Measurements from ENCODE around the gene IMP4. TPM values are rescaled to one million over a fixed set of nuclear protein-coding genes. Genes with fewer than 3 reads are reported as not detected.

IMP4 gene
- total RNA-seq, 1 experiment from 2014 or later = 121 TPM

- H3K79me2 ChIP-seq (ENCODE audit: insufficient read depth, low read length) = 0 out of 2 replicates have a peak, but pooled peaks cover 2% of the 10 kb centered on the region
- no peak overlapping the region for H3K4me3 ChIP-seq (replicated peaks in 1 of 2; ENCODE audit: low read depth in 1 of 2, low read length in 2 of 2)
- H3K9ac ChIP-seq (ENCODE audit: low read length) = no peak overlapping the region
- POLR2A ChIA-PET = no interaction called here
- RAD21 ChIA-PET (ENCODE audit: low non-redundant PET in 1 of 2, low total read pairs in 2 of 2, uncharacterized antibody in 2 of 2, unreplicated experiment in 2 of 2) = no interaction called here
- peaks cover 11 to 20% of the 10 kb centered on the region in 2 experiments; a peak in 3 of 4 replicates for H3K4me1 ChIP-seq (ENCODE audit: control insufficient read depth in 1 of 2, insufficient read depth in 2 of 2, low read length in 2 of 2)
- CTCF ChIA-PET = no interaction called here
- no peaks in the 10 kb centered on the region for H3K9me3 ChIP-seq (ENCODE audit: control insufficient read depth in 1 of 2, insufficient read depth in 1 of 2, low read depth in 1 of 2, low read length in 2 of 2)
- no peaks in the 10 kb centered on the region for H3K27me3 ChIP-seq (ENCODE audit: insufficient read depth, low read length)
- H3K4me2 ChIP-seq (ENCODE audit: low read length) = no peak overlapping the region
- H3K9me2 ChIP-seq (ENCODE audit: insufficient read depth) = no peaks in the 10 kb centered on the region
- no peaks in the 10 kb centered on the region for H4K20me1 ChIP-seq (ENCODE audit: insufficient read depth)
- no peak for DNase-seq (ENCODE audit: low read depth, low spot score)
- H3K36me3 ChIP-seq (ENCODE audit: control insufficient read depth in 1 of 2, insufficient read depth in 2 of 2, low read length in 2 of 2) = peaks cover 0 to 6% of the 10 kb centered on the region in 2 experiments; a peak in 1 of 4 replicates
- intact Hi-C loops (cut with micrococcal nuclease) = no loop called here
- H2AFZ ChIP-seq (ENCODE audit: low read depth, low read length, poor library complexity, severe bottlenecking) = no peak overlapping the region
- BruUV-seq (replicated peaks) = no TSS peak
- ATAC-seq = no peak
- H3K27ac ChIP-seq (ENCODE audit: low read depth, low read length) = no peak overlapping the region
- TF ChIP-seq JUND (IDR thresholded peaks at IDR 0.05) = no peak
- TF ChIP-seq ELF1 (IDR thresholded peaks at IDR 0.05; ENCODE audit: borderline replicate concordance, low read depth) = no peak
- no peak for TF ChIP-seq ZFX (IDR thresholded peaks at IDR 0.05)
- TF ChIP-seq, protein P1, sequence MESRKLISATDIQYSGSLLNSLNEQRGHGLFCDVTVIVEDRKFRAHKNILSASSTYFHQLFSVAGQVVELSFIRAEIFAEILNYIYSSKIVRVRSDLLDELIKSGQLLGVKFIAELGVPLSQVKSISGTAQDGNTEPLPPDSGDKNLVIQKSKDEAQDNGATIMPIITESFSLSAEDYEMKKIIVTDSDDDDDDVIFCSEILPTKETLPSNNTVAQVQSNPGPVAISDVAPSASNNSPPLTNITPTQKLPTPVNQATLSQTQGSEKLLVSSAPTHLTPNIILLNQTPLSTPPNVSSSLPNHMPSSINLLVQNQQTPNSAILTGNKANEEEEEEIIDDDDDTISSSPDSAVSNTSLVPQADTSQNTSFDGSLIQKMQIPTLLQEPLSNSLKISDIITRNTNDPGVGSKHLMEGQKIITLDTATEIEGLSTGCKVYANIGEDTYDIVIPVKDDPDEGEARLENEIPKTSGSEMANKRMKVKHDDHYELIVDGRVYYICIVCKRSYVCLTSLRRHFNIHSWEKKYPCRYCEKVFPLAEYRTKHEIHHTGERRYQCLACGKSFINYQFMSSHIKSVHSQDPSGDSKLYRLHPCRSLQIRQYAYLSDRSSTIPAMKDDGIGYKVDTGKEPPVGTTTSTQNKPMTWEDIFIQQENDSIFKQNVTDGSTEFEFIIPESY (IDR thresholded peaks at IDR 0.05; ENCODE audit: extremely low read depth, insufficient replicate concordance, low read length) = no peak
- no peak for TF ChIP-seq CBX3 (IDR thresholded peaks at IDR 0.05; ENCODE audit: low read depth)
- TF ChIP-seq, protein P2, sequence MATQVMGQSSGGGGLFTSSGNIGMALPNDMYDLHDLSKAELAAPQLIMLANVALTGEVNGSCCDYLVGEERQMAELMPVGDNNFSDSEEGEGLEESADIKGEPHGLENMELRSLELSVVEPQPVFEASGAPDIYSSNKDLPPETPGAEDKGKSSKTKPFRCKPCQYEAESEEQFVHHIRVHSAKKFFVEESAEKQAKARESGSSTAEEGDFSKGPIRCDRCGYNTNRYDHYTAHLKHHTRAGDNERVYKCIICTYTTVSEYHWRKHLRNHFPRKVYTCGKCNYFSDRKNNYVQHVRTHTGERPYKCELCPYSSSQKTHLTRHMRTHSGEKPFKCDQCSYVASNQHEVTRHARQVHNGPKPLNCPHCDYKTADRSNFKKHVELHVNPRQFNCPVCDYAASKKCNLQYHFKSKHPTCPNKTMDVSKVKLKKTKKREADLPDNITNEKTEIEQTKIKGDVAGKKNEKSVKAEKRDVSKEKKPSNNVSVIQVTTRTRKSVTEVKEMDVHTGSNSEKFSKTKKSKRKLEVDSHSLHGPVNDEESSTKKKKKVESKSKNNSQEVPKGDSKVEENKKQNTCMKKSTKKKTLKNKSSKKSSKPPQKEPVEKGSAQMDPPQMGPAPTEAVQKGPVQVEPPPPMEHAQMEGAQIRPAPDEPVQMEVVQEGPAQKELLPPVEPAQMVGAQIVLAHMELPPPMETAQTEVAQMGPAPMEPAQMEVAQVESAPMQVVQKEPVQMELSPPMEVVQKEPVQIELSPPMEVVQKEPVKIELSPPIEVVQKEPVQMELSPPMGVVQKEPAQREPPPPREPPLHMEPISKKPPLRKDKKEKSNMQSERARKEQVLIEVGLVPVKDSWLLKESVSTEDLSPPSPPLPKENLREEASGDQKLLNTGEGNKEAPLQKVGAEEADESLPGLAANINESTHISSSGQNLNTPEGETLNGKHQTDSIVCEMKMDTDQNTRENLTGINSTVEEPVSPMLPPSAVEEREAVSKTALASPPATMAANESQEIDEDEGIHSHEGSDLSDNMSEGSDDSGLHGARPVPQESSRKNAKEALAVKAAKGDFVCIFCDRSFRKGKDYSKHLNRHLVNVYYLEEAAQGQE (IDR thresholded peaks at IDR 0.05; ENCODE audit: low read depth) = no peak
- TF ChIP-seq FOSL1 (IDR thresholded peaks at IDR 0.05; ENCODE audit: low read depth) = no peak
- TF ChIP-seq TCF7L2 (IDR thresholded peaks at IDR 0.05; ENCODE audit: borderline replicate concordance, extremely low read depth, insufficient read depth, insufficient read length) = no peak
- no peak for TF ChIP-seq EGR1 (IDR thresholded peaks at IDR 0.05; ENCODE audit: low read depth)
- TF ChIP-seq, protein P3, sequence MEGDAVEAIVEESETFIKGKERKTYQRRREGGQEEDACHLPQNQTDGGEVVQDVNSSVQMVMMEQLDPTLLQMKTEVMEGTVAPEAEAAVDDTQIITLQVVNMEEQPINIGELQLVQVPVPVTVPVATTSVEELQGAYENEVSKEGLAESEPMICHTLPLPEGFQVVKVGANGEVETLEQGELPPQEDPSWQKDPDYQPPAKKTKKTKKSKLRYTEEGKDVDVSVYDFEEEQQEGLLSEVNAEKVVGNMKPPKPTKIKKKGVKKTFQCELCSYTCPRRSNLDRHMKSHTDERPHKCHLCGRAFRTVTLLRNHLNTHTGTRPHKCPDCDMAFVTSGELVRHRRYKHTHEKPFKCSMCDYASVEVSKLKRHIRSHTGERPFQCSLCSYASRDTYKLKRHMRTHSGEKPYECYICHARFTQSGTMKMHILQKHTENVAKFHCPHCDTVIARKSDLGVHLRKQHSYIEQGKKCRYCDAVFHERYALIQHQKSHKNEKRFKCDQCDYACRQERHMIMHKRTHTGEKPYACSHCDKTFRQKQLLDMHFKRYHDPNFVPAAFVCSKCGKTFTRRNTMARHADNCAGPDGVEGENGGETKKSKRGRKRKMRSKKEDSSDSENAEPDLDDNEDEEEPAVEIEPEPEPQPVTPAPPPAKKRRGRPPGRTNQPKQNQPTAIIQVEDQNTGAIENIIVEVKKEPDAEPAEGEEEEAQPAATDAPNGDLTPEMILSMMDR (IDR thresholded peaks at IDR 0.05 in 2 of 3, conservative IDR thresholded peaks at IDR 0.05 in 1 of 3; ENCODE audit: borderline replicate concordance in 1 of 3, insufficient read depth in 1 of 3, low read depth in 2 of 3, low read length in 2 of 3) = no peak
Observed at GRCh38 chr2:130378206-130378897, 35.7 kb downstream of the IMP4 start.

Measured in HCT116 (cell line).